Germinal center (tissue), 1 donor: ENCODE measurements around the gene PTPRG.
A peak's percentile ranks its signal among the peaks of the same experiment; 100 is the strongest.

Experiments
- DNase-seq: peaks from one replicate; pipeline ENCODE4 v3.0.0; 2012; ENCODE audit warnings: mixed read lengths, low spot score

Gene PTPRG

GRCh38 chr3:62237286-62237948, 676.0 kb downstream of the PTPRG start:
- DNase-seq = no peak

GRCh38 chr3:62238003-62238402, 676.6 kb downstream of the PTPRG start:
- DNase-seq = peak; percentile 20

GRCh38 chr3:62238431-62238830, 677.1 kb downstream of the PTPRG start:
- peak; percentile 9 for DNase-seq

- DNase-seq = no peak
These were observed 679.9 kb downstream of the PTPRG start for GRCh38 chr3:62241279-62241678.

DNA sequence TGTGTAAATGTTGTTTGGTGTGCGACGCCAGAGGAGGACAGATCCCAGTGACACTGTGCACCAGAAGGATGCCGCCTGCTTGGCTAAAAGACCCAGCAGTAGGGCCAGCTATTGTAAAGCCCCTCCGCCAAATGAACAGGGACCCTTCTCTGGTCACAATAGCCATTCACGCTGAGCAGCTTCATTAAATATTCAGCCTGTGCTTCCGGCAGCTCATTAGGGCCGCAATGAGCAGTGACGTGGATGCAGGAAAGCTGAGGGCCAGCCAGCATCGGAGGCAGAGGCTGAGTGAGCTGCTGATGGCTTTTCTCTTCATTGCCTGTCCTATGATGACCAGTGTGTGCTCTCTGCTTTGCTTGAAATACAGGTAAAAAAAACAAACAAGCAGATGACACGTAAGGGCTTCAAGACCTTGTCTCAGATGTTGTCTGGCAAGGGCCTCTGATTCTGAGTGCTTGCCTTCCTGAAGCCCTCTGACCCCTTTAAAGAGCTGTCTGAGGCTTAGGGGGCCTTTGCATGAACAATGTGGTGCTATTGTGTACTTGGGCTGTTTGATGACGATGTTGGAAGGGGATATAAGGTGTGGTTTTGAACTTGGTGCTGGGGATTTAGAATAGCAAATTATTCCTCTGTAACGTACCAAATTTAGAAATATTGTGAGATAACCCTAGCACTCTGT, 681.6 kb downstream of the PTPRG start:
- DNase-seq = no peak

- DNase-seq = no peak
These were observed 684.7 kb downstream of the PTPRG start for GRCh38 chr3:62246094-62246493.

GRCh38 chr3:62246985-62247384, 685.6 kb downstream of the PTPRG start:
- no peak for DNase-seq

- DNase-seq = no peak
These were observed 687.5 kb downstream of the PTPRG start for GRCh38 chr3:62248734-62249483.

DNA sequence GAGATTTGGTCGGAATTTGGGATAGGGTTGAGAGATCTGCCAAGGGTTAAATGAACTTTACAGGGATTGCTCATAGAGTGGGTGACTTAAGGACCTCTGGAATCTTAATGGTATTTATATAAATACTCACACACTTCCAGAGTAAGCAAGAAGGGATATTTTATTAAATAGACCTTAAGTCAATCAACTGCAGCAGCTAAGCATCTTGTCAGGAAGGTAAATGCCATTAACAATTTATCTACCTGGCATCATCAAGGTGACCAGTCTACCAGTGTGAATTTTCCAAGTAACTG, 688.1 kb downstream of the PTPRG start:
- DNase-seq = no peak

- no peak for DNase-seq
These were observed 688.6 kb downstream of the PTPRG start for GRCh38 chr3:62249855-62250543.

DNA sequence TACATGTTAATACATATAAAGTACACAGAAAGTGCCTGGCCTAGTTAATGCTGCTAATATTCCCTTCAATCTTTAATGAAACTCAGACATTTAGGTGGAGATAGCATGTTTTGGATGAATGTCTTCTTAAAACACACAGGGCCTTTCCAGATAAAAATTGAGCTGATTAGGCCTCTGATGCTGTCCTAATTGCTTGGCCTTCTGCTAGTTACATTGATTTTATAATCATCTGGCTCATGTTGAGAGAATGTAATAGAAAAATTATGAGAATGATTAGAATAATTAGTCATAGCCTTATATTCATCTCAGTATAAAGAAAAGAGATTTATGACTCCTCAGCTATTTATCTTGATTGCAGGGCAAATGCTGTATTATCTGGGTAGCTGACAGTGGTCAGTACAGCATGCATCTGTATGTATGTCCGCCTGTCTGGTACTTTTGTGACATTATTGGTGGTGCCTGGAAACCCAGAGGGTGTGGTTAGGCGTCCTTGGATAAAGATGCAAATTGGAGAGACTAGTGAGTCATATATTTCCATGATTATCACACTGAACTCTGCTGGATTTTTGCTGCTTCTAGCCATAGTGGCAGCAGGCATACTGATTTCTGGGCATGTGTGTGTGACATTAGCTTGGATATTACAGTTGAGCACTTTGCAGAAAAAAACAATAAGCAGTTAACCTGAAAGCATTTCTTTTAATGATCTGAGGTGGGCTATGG, 691.2 kb downstream of the PTPRG start:
- DNase-seq = no peak

DNA sequence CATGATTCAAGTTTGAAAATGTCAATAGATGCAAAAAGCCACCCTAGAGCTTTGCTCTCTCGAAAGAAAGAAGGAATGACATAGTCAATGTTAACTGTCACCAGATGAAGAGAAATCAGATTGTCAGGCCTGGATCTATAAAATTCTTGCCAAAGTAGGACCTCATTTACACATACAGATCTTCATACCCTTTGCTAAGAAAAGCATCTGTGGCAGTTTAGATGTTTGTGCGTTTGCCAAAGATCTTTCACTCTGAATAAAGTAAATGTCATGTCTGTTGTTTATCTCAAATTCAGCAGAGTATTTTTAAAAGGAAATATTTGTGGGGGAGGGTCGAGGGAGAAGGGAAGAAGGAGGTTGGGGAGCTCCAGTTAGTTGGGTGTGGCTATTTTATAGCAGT, 692.6 kb downstream of the PTPRG start:
- DNase-seq = no peak

DNA sequence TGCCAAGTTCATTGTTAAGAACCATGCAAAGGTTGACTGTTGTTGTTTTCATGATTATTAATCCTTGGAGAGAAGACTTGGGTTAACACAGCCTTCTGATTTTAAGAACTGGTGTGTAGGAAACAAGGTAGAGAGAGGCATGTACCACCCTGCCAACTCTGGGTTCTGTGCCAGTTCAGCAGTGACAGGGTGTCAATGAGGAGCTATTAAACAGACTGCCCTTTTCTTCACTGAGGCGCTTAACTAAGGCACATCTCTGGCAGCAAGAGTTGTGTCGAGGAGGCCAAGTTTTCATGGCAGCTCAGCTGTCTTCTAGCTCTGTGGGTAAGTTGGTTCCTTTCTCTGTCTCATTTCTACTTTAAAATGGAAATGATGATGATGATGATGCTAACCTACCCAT, 694.4 kb downstream of the PTPRG start:
- no peak for DNase-seq

DNA sequence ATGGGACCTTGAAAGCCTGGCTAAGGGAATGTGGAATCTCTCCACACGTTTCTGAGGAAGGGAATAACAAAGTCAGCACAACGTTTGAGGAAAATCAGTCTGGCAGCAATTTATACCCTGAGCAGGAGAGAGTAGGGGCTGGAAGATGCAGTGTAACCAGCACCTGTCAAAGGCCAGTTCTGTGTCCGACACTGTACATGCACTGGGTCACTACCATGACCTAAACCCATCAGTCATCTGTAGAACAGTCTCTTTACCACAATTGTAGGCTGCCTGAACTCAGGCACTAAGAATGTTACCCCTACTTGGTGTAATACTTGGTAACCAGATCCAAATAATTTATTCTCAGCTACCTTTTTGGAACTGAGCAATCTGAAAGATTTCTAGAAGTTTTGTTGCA, 698.6 kb downstream of the PTPRG start:
- DNase-seq = no peak

GRCh38 chr3:62260655-62261054, 699.3 kb downstream of the PTPRG start:
- DNase-seq = no peak

GRCh38 chr3:62261121-62261520, 699.8 kb downstream of the PTPRG start:
- DNase-seq = no peak

GRCh38 chr3:62261736-62262135, 700.4 kb downstream of the PTPRG start:
- no peak for DNase-seq

DNA sequence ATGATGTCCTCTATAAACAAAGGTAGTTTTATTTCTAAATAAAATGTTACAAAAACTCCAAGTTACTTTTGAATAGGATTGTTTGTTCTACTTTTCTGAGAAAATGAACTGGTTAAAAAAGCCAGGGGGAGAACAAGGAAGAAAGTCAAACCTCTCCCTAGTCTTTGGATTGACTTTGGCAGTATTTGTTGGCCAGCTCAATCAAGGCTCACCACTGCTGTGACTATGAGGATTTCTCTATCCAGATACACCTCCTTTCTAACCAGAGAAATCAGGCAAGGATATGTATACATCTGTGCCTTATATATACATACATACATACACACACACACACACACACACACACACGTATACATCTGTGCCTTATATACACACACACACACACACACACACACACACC, 704.2 kb downstream of the PTPRG start:
- DNase-seq = no peak

- DNase-seq = no peak
These were observed 705.4 kb downstream of the PTPRG start for GRCh38 chr3:62266668-62267283.

- no peak for DNase-seq
These were observed 715.3 kb downstream of the PTPRG start for GRCh38 chr3:62276658-62277180.

DNA sequence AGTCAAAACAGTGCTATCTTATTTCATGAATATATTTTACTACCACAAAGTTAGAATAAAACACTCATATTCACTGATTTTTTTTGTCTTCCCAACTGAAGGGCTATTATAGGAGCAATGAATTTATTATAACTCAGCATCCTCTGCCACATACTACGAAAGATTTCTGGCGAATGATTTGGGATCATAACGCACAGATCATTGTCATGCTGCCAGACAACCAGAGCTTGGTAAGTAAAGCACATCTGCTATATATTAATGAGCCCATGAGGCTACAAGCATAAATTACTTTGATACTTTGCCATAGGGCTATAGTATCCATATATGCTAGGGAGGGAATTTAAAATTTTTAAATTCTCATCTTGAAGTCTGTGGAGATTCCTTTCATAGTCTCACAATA, 716.1 kb downstream of the PTPRG start:
- no peak for DNase-seq

GRCh38 chr3:62277986-62278385, 716.6 kb downstream of the PTPRG start:
- DNase-seq = no peak
